GM12865 (cell line): Measurements from ENCODE around the gene RPL18.

ENCODE experiments used
- DNase-seq: peaks from one replicate; pipeline ENCODE4 v3.0.0; 2010; ENCODE audit warnings: low read depth
- H3K4me3 ChIP-seq: 2 replicates; pipeline ENCODE4 v1.5.1; 2011; ENCODE audit warnings: mild to moderate bottlenecking, low read depth, low read length, control low read depth
- CTCF ChIP-seq: IDR thresholded peaks from 2 replicates; pipeline ENCODE4 v1.5.1; 2011; ENCODE audit warnings: low read length, control low read depth, low read depth, inconsistent platforms; ENCODE audit not compliant: insufficient read depth; ENCODE audit errors: missing control alignments

Gene RPL18

DNA sequence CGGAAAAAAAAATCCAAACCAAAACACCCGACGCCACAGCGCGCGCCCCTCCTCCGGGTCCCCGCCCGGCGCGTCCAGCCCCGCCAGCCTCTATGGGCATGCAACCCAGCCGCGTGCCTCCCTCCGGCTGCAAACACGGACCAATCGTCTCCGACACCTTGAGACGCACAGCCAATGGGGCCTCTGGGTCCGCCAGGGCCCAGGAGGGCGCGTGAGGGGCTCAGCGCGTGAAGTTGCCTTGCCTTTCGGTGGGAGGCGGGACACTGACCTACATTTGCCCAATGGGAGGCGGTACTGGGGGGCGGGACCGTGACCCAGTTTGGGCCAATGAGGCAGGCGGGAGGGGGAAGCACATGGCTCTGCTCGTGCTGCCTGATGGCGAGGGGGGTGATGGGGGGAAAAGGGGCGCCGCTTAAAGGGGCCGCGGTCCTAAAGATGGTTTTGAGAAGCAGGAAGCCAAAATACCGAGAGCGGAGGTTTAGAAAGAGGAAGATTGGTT lies 18.5 kb upstream of the RPL18 start:
- DNase-seq: peak; percentile 100
- no peak for TF ChIP-seq CTCF
- H3K4me3 ChIP-seq: peak overlapping the region; percentile 73

DNA sequence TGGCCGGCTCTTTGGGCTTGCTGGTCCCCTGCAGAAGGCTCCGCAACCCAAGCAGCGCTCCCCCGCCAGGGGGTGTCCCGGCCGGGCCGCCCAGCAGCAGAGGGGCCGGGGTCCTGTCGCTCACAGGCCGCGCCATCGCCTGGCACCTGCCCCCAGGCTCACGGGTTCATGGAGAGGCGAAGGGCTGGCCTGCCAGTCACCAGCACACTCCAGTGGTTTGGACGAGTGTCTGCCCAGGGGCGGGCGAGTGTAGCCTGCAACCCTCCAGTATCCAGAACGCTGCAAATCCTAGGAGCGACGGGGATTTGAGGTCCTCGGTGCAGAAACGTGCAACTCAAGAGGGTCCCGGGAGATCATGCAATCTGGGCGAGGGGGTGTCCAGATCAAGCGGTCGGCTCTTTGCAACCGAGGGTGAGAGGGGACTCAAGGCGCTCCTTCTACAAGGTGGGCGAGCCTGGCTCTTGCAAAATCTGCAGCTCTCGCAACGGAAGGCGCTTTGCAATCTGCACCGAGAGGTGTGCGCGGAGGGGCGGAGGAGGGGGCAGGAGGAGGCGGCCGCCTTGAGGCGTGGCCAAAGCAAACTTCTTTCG lies 18.0 kb upstream of the RPL18 start, which contains the start of gene DBP:
Gene DBP (minus strand): TSS at position 521 of the 590 bp plus-strand sequence. CDS start 385 bp downstream, at position 136.
- peak; percentile 13 for TF ChIP-seq CTCF
- DNase-seq: no peak
- H3K4me3 ChIP-seq: peak within 1 kb of the TSS; percentile 73

DNA sequence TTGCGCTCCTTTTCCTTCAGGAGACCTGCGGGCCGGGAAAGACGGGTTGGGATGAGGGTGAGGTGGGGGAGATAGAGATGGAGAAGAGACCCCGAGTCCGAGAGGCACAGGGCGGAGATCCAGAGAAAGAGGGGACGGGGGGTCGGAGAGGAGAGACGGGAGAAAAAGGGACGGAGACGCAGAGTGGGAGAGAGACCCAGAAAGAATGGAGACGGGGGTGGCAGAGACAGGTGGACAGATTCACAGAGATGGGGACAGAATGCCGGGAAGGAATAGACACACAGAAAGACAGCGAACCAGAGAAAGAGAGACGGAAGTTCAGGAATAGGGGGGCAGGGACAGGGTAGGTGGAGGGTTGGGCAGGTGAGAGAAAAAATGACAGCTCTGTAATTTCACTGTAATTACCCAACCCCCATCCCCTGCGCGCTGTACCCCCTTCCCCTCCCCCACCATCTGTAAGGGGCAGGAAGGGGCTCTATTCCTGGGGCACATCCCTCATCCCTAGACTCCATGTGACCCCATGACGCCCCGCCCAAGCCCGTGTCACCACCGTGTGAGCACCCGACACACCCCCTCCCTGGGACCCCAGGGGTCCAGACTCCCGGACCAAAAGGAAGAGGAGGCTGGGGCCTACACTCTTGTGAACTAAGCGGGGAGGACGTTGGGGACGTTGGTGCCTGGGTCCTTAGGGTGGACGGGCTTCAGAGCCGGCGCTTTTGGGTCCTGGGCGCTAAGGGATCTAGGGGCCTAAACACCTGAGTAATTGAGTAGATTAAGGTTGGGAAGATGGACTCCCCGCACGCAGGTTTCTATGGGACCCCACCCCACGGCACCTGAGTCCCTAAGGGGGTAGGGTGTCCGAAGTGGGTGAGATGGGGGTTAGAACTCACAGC lies 17.2 kb upstream of the RPL18 start:
- TF ChIP-seq CTCF: no peak
- peak; percentile 17 for DNase-seq
- peak overlapping the region; percentile 73 for H3K4me3 ChIP-seq

GRCh38 chr19:48635263-48635965 lies 16.4 kb upstream of the RPL18 start:
- TF ChIP-seq CTCF: no peak
- DNase-seq: peak; percentile 82
- peak overlapping the region; percentile 73 for H3K4me3 ChIP-seq

GRCh38 chr19:48634424-48635262 lies 15.7 kb upstream of the RPL18 start:
- peak overlapping the region; percentile 65 for H3K4me3 ChIP-seq
- peak; percentile 98 for DNase-seq
- no peak for TF ChIP-seq CTCF

DNA sequence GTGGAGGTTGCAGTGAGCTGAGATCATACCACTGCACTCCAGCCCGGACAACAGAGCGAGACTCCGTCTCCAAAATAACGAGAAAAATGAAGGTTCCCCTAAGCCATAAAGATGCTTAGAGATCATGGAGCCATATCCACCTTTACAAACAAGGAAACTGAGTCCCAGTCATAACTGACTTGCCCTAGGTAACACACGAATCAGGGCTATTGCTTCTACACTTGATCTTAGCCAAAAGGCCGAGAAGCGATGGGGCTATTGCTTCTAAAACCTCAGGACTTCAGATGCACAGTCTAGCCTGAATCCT lies 15.0 kb upstream of the RPL18 start:
- no peak for DNase-seq
- peak overlapping the region; percentile 55 for H3K4me3 ChIP-seq
- TF ChIP-seq CTCF: no peak
